Vagina (tissue), 2 donors: ENCODE measurements around the gene SEC22B.
"Not testable (repeated sequence)": the region's sequence is repeated elsewhere in the genome, so short reads cannot be mapped to it uniquely, and the experiment has no call there.

ENCODE experiments used
- POLR2A ChIP-seq, 2 donors: fragments of 450-650 bp; IDR thresholded peaks; one replicate each; pipeline ENCODE4 v1.6.1; 2017; ENCODE audit warnings: antibody characterized with exemption in 2 of 2, mild to moderate bottlenecking in 2 of 2, moderate library complexity in 2 of 2
- POLR2AphosphoS5 ChIP-seq, 2 donors: sonication (generic); formaldehyde crosslinking; IDR thresholded peaks; one replicate each; pipeline ENCODE4 v1.9.0; 2017; ENCODE audit warnings: antibody characterized with exemption in 2 of 2, mild to moderate bottlenecking in 2 of 2, low read depth in 1 of 2; ENCODE audit not compliant: insufficient read depth in 1 of 2
- TF ChIP-seq, protein P1 (sequence below), 3 experiments: fragments of 450-650 bp in 2 of 3; fragments of 200-600 bp in 1 of 3; sonication (generic) in 1 of 3; IDR thresholded peaks; one replicate each; pipeline ENCODE4 v1.5.1; 2017 to 2019; ENCODE audit warnings: antibody characterized with exemption in 3 of 3, mild to moderate bottlenecking in 2 of 3, moderate library complexity in 2 of 3

DNA sequence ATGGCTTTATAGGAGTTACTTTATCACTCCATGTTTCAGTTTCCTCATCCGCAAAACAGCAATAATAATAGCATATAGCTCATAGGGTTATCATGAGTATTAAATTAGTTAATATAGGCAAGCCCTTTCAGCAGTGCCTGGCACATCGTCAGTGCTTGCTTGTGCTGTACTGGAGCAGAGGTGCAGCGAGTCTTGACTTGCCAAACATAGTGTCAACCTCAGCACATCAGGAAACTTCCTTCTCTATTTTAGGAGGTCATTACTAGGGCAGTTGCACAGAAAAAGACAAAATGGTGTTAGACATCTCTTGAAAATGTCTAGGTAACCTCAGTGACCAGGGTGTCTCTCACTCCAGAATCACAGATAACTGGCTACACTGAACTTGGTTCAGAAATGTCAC lies 72.6 kb downstream of the SEC22B start:
- TF ChIP-seq POLR2AphosphoS5 (IDR thresholded peaks at IDR 0.05; ENCODE audit: insufficient read depth in 1 of 2, low read depth in 1 of 2); POLR2A (IDR thresholded peaks at IDR 0.05): not testable (repeated sequence)
- TF ChIP-seq, protein P1, sequence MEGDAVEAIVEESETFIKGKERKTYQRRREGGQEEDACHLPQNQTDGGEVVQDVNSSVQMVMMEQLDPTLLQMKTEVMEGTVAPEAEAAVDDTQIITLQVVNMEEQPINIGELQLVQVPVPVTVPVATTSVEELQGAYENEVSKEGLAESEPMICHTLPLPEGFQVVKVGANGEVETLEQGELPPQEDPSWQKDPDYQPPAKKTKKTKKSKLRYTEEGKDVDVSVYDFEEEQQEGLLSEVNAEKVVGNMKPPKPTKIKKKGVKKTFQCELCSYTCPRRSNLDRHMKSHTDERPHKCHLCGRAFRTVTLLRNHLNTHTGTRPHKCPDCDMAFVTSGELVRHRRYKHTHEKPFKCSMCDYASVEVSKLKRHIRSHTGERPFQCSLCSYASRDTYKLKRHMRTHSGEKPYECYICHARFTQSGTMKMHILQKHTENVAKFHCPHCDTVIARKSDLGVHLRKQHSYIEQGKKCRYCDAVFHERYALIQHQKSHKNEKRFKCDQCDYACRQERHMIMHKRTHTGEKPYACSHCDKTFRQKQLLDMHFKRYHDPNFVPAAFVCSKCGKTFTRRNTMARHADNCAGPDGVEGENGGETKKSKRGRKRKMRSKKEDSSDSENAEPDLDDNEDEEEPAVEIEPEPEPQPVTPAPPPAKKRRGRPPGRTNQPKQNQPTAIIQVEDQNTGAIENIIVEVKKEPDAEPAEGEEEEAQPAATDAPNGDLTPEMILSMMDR (IDR thresholded peaks at IDR 0.05) = not testable (repeated sequence)
